Astrocyte (in vitro differentiated cells and primary cell): ENCODE data around the gene CSMD2.

Experiments
- EZH2 ChIP-seq: IDR thresholded peaks from 2 replicates; pipeline ENCODE4 v1.6.1; 2012; ENCODE audit warnings: mild to moderate bottlenecking, low read length, inconsistent platforms; ENCODE audit not compliant: insufficient read depth
- TF ChIP-seq, protein P1 (sequence below): IDR thresholded peaks from 2 replicates; pipeline ENCODE4 v1.5.1; 2011; ENCODE audit warnings: low read depth, mild to moderate bottlenecking, inconsistent platforms, low read length, moderate library complexity; ENCODE audit not compliant: insufficient read depth

DNA sequence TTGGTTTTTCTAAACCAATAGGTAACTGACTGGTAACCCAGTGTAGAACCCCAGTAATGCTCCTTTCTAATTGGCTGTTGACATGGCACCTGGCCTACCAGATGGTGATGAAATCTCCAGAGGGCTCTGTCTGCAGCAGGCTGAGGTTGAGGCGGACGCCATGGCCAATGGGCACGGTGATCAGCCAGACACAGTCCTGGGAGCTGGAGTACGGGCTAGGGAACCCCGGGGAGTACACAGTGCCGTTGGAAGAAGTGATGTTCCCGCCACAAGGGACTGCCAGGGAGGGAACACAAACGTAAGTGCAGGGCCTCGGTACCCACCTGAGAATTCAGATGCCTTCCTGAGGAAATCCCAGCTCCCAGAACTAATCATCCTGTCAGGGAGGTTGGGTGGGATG, 562.8 kb downstream of the CSMD2 start:
- TF ChIP-seq EZH2 = no peak
- TF ChIP-seq, protein P1, sequence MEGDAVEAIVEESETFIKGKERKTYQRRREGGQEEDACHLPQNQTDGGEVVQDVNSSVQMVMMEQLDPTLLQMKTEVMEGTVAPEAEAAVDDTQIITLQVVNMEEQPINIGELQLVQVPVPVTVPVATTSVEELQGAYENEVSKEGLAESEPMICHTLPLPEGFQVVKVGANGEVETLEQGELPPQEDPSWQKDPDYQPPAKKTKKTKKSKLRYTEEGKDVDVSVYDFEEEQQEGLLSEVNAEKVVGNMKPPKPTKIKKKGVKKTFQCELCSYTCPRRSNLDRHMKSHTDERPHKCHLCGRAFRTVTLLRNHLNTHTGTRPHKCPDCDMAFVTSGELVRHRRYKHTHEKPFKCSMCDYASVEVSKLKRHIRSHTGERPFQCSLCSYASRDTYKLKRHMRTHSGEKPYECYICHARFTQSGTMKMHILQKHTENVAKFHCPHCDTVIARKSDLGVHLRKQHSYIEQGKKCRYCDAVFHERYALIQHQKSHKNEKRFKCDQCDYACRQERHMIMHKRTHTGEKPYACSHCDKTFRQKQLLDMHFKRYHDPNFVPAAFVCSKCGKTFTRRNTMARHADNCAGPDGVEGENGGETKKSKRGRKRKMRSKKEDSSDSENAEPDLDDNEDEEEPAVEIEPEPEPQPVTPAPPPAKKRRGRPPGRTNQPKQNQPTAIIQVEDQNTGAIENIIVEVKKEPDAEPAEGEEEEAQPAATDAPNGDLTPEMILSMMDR = no peak
